Thyroid gland (tissue), 4 donors: ENCODE measurements around the gene PIGU.

Experiments
- CTCF ChIP-seq, 6 experiments: fragments of 200-600 bp in 3 of 6; fragments of 450-650 bp in 3 of 6; sonication (generic) in 3 of 6; IDR thresholded peaks; one replicate each; pipeline ENCODE4 v1.5.1; 2016 to 2019; ENCODE audit warnings: antibody characterized with exemption in 6 of 6, mild to moderate bottlenecking in 2 of 6, inconsistent platforms in 1 of 6, moderate library complexity in 1 of 6
- POLR2A ChIP-seq, 2 donors: fragments of 450-650 bp; IDR thresholded peaks; one replicate each; pipeline ENCODE4 v1.6.1; 2017; ENCODE audit warnings: antibody characterized with exemption in 2 of 2, mild to moderate bottlenecking in 2 of 2, moderate library complexity in 1 of 2

- TF ChIP-seq CTCF (IDR thresholded peaks at IDR 0.05) (no peak), POLR2A (IDR thresholded peaks at IDR 0.05) (no peak)
These were observed 47.5 kb downstream of the PIGU start for GRCh38 chr20:34629342-34629741.
